Spleen (tissue), 11 donors: Measurements from ENCODE around the gene RNF13. TPM values are rescaled to one million over a fixed set of nuclear protein-coding genes. Genes with fewer than 3 reads are reported as not detected.

Source experiments
- DNase-seq: peaks from one replicate; pipeline ENCODE4 v3.0.0-alpha.2; 2020
- H3K27ac ChIP-seq, 8 donors: fragments of 200-600 bp; sonication (generic) in 7 of 8; 1 replicate in 4 of 8; 2 replicates in 4 of 8; pipeline versions ENCODE4 v1.5.0 to v1.8.0; 2016 to 2021; ENCODE audit warnings: inconsistent platforms in 4 of 8, mild to moderate bottlenecking in 4 of 8, moderate library complexity in 1 of 8
- H3K27me3 ChIP-seq, 7 donors: fragments of 200-600 bp; sonication (generic) in 6 of 7; replicated peaks in 1 of 7; 1 replicate in 4 of 7; 2 replicates in 3 of 7; pipeline versions ENCODE4 v1.5.0 to v1.8.0; 2016 to 2021; ENCODE audit warnings: inconsistent platforms in 3 of 7, mild to moderate bottlenecking in 1 of 7
- H3K36me3 ChIP-seq, 6 donors: fragments of 200-600 bp; sonication (generic) in 5 of 6; 1 replicate in 4 of 6; 2 replicates in 2 of 6; pipeline versions ENCODE4 v1.5.0 to v1.8.0; 2016 to 2021; ENCODE audit warnings: inconsistent platforms in 2 of 6
- H3K4me1 ChIP-seq, 6 donors: fragments of 200-600 bp; sonication (generic) in 5 of 6; 1 replicate in 3 of 6; 2 replicates in 3 of 6; pipeline versions ENCODE4 v1.5.0 to v1.8.0; 2016 to 2021; ENCODE audit warnings: inconsistent platforms in 3 of 6
- H3K4me3 ChIP-seq, 8 donors: fragments of 200-600 bp; sonication (generic) in 7 of 8; 1 replicate in 4 of 8; 2 replicates in 4 of 8; pipeline versions ENCODE4 v1.5.0 to v1.8.0; 2016 to 2021; ENCODE audit warnings: inconsistent platforms in 4 of 8, mild to moderate bottlenecking in 4 of 8, moderate library complexity in 2 of 8
- H3K9me3 ChIP-seq, 8 donors: fragments of 200-600 bp; sonication (generic) in 7 of 8; 1 replicate in 4 of 8; 2 replicates in 4 of 8; pipeline versions ENCODE4 v1.5.0 to v1.8.0; 2016 to 2021; ENCODE audit warnings: inconsistent platforms in 4 of 8
- CTCF ChIP-seq, 11 experiments: fragments of 200-600 bp in 7 of 11; fragments of 450-650 bp in 4 of 11; sonication (generic) in 4 of 11; IDR thresholded peaks in 8 of 11; conservative IDR thresholded peaks in 3 of 11; 1 replicate in 7 of 11; 2 replicates in 4 of 11; pipeline versions ENCODE4 v1.4.0 to v1.8.0; 2016 to 2021; ENCODE audit warnings: antibody characterized with exemption in 11 of 11, inconsistent platforms in 4 of 11, mild to moderate bottlenecking in 1 of 11
- POLR2A ChIP-seq, 3 donors: fragments of 450-650 bp; IDR thresholded peaks; one replicate each; pipeline ENCODE4 v1.5.1; 2017; ENCODE audit warnings: antibody characterized with exemption in 3 of 3, mild to moderate bottlenecking in 1 of 3
- POLR2AphosphoS5 ChIP-seq, 3 donors: sonication (generic); formaldehyde crosslinking; IDR thresholded peaks; one replicate each; pipeline ENCODE4 v1.5.1; 2017; ENCODE audit warnings: antibody characterized with exemption in 3 of 3
- WGBS, 5 donors: extraction: QIAGEN DNeasy Blood & Tissue Kit in 3 of 5; methylation state at CpG; one replicate each; pipeline versions ENCODE4 v1.1.5 to v1.1.7; 2013 to 2018; 5-methylcytosine and 5-hydroxymethylcytosine counted together
- intact Hi-C: fragments of 100-400 bp; cut with DNase I; formaldehyde crosslinking; loops from one replicate; pipeline ENCODE4 v1.15.0; 2023; ENCODE audit warnings: low total_unique reads
- polyA plus RNA-seq, 3 donors: library from polyadenylated mRNA; stranded (reverse); fragments of 200-250 nt; gene quantifications; one replicate each; pipeline ENCODE4 v1.2.1, GENCODE V29; 2013
- total RNA-seq, 7 donors: library from RNA; depleted of rRNA in 3 of 7; stranded (reverse); fragments of >200 nt in 3 of 7; fragmentation: NEBNext Ultra II Directional in 4 of 7; extraction: Animal tissue kit (Norgen Biotek cat#: 25700) in 4 of 7; gene quantifications; one replicate each; pipeline versions ENCODE4 v1.1.0 to v1.2.1, GENCODE V29; 2016 to 2021
- donor health status: healthy with polysubstance abuse.
- donor health status: DM: no; HTN: no; CAD: no; lungs with moderate emphysema.
- donor health status: DM: no; HTN: no; CAD: no.
- donor health status: Bipolar disorder and iron deficiency.
- donor health status: healthy.
- donor health status: DM: no; HTN: no; CAD: no.
- donor health status: DM: yes; HTN: yes; CAD: no.

RNF13 gene
- total and polyA plus RNA-seq, 10 donors, result 30.7 to 137 (median 111) TPM

GRCh38 chr3:149965278-149965677, 152.3 kb downstream of the RNF13 start:
- H3K27me3 ChIP-seq, result peaks cover 0 to 13% (median 0%) of the 10 kb centered on the region in 7 donors
- DNase-seq, result no peak
- H3K36me3 ChIP-seq, result peaks cover 0 to 29% (median 0%) of the 10 kb centered on the region in 6 donors
- H3K27ac ChIP-seq, result no peak overlapping the region
- H3K9me3 ChIP-seq, result no peaks in the 10 kb centered on the region
- peaks cover 0 to 41% (median 15%) of the 10 kb centered on the region in 6 donors for H3K4me1 ChIP-seq
- H3K4me3 ChIP-seq, result no peak overlapping the region
- intact Hi-C loops, result loop anchor here (10.0 kb wide), 1 partner anchor 220 kb away; no protein-coding TSS in a partner anchor
- no peak for TF ChIP-seq POLR2A (IDR thresholded peaks at IDR 0.05)
- no peak for TF ChIP-seq POLR2AphosphoS5 (IDR thresholded peaks at IDR 0.05)
- TF ChIP-seq CTCF (IDR thresholded peaks at IDR 0.05 in 8 of 11, conservative IDR thresholded peaks at IDR 0.05 in 3 of 11), result no peak

- H3K36me3 ChIP-seq, result peaks cover 0 to 18% (median 0%) of the 10 kb centered on the region in 6 donors
- H3K27me3 ChIP-seq, result peaks cover 0 to 32% (median 7%) of the 10 kb centered on the region in 7 donors
- no peaks in the 10 kb centered on the region for H3K9me3 ChIP-seq
- H3K4me3 ChIP-seq, result no peak overlapping the region
- peaks cover 0 to 56% (median 28%) of the 10 kb centered on the region in 6 donors for H3K4me1 ChIP-seq
- H3K27ac ChIP-seq, result no peak overlapping the region
- intact Hi-C loops, result loop anchor here (10.0 kb wide), 1 partner anchor 218 kb away; no protein-coding TSS in a partner anchor
- 31 to 39% (median 33%) methylated on average over 9 of the region's 9 CpGs for WGBS, 5 donors
- DNase-seq, result no peak
- TF ChIP-seq POLR2A (IDR thresholded peaks at IDR 0.05) (no peak), CTCF (IDR thresholded peaks at IDR 0.05 in 8 of 11, conservative IDR thresholded peaks at IDR 0.05 in 3 of 11) (peak in 10 of 11 experiments; percentile 8 to 59 (median 44))
Observed at GRCh38 chr3:149967086-149967685, 154.2 kb downstream of the RNF13 start.

GRCh38 chr3:149968216-149968615, 155.2 kb downstream of the RNF13 start:
- Histone ChIP-seq H3K36me3 (peaks cover 0 to 9% (median 0%) of the 10 kb centered on the region in 6 donors), H3K9me3 (no peaks in the 10 kb centered on the region), H3K4me3 (no peak overlapping the region), H3K27me3 (peaks cover 0 to 42% (median 7%) of the 10 kb centered on the region in 7 donors), H3K27ac (no peak overlapping the region), H3K4me1 (peaks cover 0 to 56% (median 29%) of the 10 kb centered on the region in 6 donors)
- no peak for DNase-seq
- intact Hi-C loops, result loop anchor here (10.0 kb wide), 1 partner anchor 217 kb away; no protein-coding TSS in a partner anchor
- TF ChIP-seq CTCF (IDR thresholded peaks at IDR 0.05 in 8 of 11, conservative IDR thresholded peaks at IDR 0.05 in 3 of 11), result no peak
- no peak for TF ChIP-seq POLR2A (IDR thresholded peaks at IDR 0.05)
- TF ChIP-seq POLR2AphosphoS5 (IDR thresholded peaks at IDR 0.05), result no peak
- 84 to 92% (median 85%) methylated on average over 8 of the region's 8 CpGs for WGBS, 5 donors

GRCh38 chr3:149969110-149969939, 156.3 kb downstream of the RNF13 start:
- DNase-seq, result no peak
- intact Hi-C loops, result loop anchor here (10.0 kb wide), 1 partner anchor 215 kb away; no protein-coding TSS in a partner anchor
- peak overlapping the region in 7 of 8 donors; percentile 33 to 87 (median 81) for H3K27ac ChIP-seq

More at GRCh38 chr3:149969110-149969939, 156.3 kb downstream of the RNF13 start:
- peaks cover 0 to 56% (median 27%) of the 10 kb centered on the region in 6 donors for H3K4me1 ChIP-seq
- peak overlapping the region; percentile 73 to 96 (median 86) for H3K4me3 ChIP-seq
- TF ChIP-seq POLR2A (IDR thresholded peaks at IDR 0.05) (no peak), CTCF (IDR thresholded peaks at IDR 0.05 in 8 of 11, conservative IDR thresholded peaks at IDR 0.05 in 3 of 11) (no peak)
- 43 to 66% (median 57%) methylated on average over 15 of the region's 15 CpGs for WGBS, 5 donors
- H3K36me3 ChIP-seq, result no peaks in the 10 kb centered on the region
- H3K27me3 ChIP-seq, result peaks cover 0 to 51% (median 7%) of the 10 kb centered on the region in 7 donors
- no peaks in the 10 kb centered on the region for H3K9me3 ChIP-seq
